Upper lobe of left lung (tissue), 4 donors: ENCODE data around the gene IGFLR1.

Experiments
- EP300 ChIP-seq, 4 donors: sonication (generic); formaldehyde crosslinking; IDR thresholded peaks; one replicate each; pipeline ENCODE4 v1.5.1; 2017; ENCODE audit warnings: antibody characterized with exemption in 4 of 4, control low read depth in 2 of 4
- POLR2AphosphoS5 ChIP-seq, 2 donors: sonication (generic); formaldehyde crosslinking; IDR thresholded peaks; one replicate each; pipeline ENCODE4 v1.5.1; 2017; ENCODE audit warnings: antibody characterized with exemption in 2 of 2
- TF ChIP-seq, protein P1 (sequence below), 6 experiments: fragments of 450-650 bp in 4 of 6; fragments of 200-600 bp in 2 of 6; sonication (generic) in 2 of 6; IDR thresholded peaks; one replicate each; pipeline ENCODE4 v1.5.1; 2016 to 2019; ENCODE audit warnings: antibody characterized with exemption in 6 of 6

DNA sequence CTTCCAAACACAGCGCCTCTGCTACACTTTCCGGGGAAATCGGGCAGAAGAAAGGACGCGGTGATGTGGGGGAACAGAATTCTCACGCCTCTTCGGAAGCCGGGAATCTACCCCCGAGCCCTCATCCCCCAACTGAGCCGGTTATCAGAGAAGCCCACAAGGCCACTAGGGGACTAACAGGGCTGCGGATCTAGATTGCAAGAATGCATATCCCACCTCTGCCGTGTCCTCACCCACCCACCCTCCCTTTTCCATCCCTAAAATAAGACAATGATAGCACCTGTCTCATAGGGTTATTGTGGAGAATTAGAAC is 1.1 kb downstream of the IGFLR1 start:
- TF ChIP-seq, protein P1, sequence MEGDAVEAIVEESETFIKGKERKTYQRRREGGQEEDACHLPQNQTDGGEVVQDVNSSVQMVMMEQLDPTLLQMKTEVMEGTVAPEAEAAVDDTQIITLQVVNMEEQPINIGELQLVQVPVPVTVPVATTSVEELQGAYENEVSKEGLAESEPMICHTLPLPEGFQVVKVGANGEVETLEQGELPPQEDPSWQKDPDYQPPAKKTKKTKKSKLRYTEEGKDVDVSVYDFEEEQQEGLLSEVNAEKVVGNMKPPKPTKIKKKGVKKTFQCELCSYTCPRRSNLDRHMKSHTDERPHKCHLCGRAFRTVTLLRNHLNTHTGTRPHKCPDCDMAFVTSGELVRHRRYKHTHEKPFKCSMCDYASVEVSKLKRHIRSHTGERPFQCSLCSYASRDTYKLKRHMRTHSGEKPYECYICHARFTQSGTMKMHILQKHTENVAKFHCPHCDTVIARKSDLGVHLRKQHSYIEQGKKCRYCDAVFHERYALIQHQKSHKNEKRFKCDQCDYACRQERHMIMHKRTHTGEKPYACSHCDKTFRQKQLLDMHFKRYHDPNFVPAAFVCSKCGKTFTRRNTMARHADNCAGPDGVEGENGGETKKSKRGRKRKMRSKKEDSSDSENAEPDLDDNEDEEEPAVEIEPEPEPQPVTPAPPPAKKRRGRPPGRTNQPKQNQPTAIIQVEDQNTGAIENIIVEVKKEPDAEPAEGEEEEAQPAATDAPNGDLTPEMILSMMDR (IDR thresholded peaks at IDR 0.05), result peak in 1 of 6 experiments; percentile 3
- TF ChIP-seq POLR2AphosphoS5 (IDR thresholded peaks at IDR 0.05), result no peak
- TF ChIP-seq EP300 (IDR thresholded peaks at IDR 0.05), result no peak
